ENCODE measurements around the gene LARGE1. TPM values are rescaled to one million over a fixed set of nuclear protein-coding genes. Genes with fewer than 3 reads are reported as not detected.

The LARGE1 gene
- total and polyA plus RNA-seq, 2 of the 4 experiments (the other 2 are of a cell fraction) = 6.2 to 12.4 TPM

GRCh38 chr22:33271390-33272161 lies 648.7 kb downstream of the LARGE1 start:
- Histone ChIP-seq H4K5ac (ENCODE audit: low read depth, low read length) (no peak overlapping the region), H2BK15ac (ENCODE audit: low read depth, low read length) (no peak overlapping the region), H3K4me2 (ENCODE audit: low read depth, low read length) (no peak overlapping the region), H3K9me3 (ENCODE audit: control insufficient read depth, insufficient read depth, low read length) (no peaks in the 10 kb centered on the region), H3K4me3 (ENCODE audit: insufficient read depth, low read depth, low read length) (no peak overlapping the region), H2BK20ac (ENCODE audit: low read depth, low read length) (no peak overlapping the region), H3K14ac (replicated peaks; ENCODE audit: low read depth, low read length) (no peak overlapping the region), H3K36me3 (ENCODE audit: control insufficient read depth, insufficient read depth, low read length) (peaks cover 3% of the 10 kb centered on the region; the same call in 1 of the 2 replicates), H4K8ac (ENCODE audit: low read depth in 2 of 2, low read length in 2 of 2) (no peak overlapping the region), H3K9me1 (ENCODE audit: insufficient read depth, low read length) (no peaks in the 10 kb centered on the region), H2BK5ac (ENCODE audit: low read depth, low read length, poor library complexity, severe bottlenecking) (no peak overlapping the region), H3K79me1 (ENCODE audit: low read depth in 1 of 2, low read length in 2 of 2) (no peaks in the 10 kb centered on the region), H3K18ac (ENCODE audit: low read depth, low read length) (no peak overlapping the region), H4K20me1 (ENCODE audit: insufficient read depth, low read length) (no peaks in the 10 kb centered on the region), H2AFZ (replicated peaks; ENCODE audit: low read length, poor library complexity) (no peak overlapping the region), H3K23ac (ENCODE audit: low read depth, low read length) (no peak overlapping the region), H3K4me1 (ENCODE audit: control insufficient read depth, insufficient read depth, low read length) (no peaks in the 10 kb centered on the region), H2AK5ac (ENCODE audit: low read depth, low read length) (no peak overlapping the region), H2AK9ac (replicated peaks; ENCODE audit: low read depth, low read length, poor library complexity) (no peak overlapping the region), H2BK120ac (ENCODE audit: low read depth, low read length) (no peak overlapping the region), H3K56ac (ENCODE audit: extremely low read depth, insufficient read depth, low read length) (no peak overlapping the region), H3K4ac (ENCODE audit: low read depth, low read length) (no peak overlapping the region), H3K27me3 (ENCODE audit: control insufficient read depth, insufficient read depth, low read length) (no peaks in the 10 kb centered on the region), H4K91ac (ENCODE audit: insufficient read depth, low read depth, low read length) (no peak overlapping the region), H3K27ac (ENCODE audit: insufficient read depth, low read length) (no peak overlapping the region), H3K9ac (ENCODE audit: low read depth, low read length) (no peak overlapping the region)
- no peak for ATAC-seq (ENCODE audit: low read depth)
- POLR2A ChIA-PET (ENCODE audit: unreplicated experiment) = no interaction called here
- dilution Hi-C loops (cut with HindIII; ENCODE audit: low sequenced_read_pairs, unreplicated experiment) (no loop called here), in situ Hi-C loops (cut with MboI; ENCODE audit: low sequenced_read_pairs) (no loop called here), intact Hi-C loops (cut with micrococcal nuclease) (no loop called here)
- CTCF ChIA-PET = no interaction called here
- BruUV-seq (replicated peaks) = no TSS peak
- TF ChIP-seq CEBPB (IDR thresholded peaks at IDR 0.05; ENCODE audit: low read depth, low read length) = no peak
- TF ChIP-seq MAZ (IDR thresholded peaks at IDR 0.05; ENCODE audit: borderline replicate concordance, low read depth, low read length) = no peak
- TF ChIP-seq POLR2A (IDR thresholded peaks at IDR 0.05; ENCODE audit: low read depth, low read length) = no peak
- TF ChIP-seq, protein P1, sequence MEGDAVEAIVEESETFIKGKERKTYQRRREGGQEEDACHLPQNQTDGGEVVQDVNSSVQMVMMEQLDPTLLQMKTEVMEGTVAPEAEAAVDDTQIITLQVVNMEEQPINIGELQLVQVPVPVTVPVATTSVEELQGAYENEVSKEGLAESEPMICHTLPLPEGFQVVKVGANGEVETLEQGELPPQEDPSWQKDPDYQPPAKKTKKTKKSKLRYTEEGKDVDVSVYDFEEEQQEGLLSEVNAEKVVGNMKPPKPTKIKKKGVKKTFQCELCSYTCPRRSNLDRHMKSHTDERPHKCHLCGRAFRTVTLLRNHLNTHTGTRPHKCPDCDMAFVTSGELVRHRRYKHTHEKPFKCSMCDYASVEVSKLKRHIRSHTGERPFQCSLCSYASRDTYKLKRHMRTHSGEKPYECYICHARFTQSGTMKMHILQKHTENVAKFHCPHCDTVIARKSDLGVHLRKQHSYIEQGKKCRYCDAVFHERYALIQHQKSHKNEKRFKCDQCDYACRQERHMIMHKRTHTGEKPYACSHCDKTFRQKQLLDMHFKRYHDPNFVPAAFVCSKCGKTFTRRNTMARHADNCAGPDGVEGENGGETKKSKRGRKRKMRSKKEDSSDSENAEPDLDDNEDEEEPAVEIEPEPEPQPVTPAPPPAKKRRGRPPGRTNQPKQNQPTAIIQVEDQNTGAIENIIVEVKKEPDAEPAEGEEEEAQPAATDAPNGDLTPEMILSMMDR (conservative IDR thresholded peaks at IDR 0.05; ENCODE audit: low read depth, low read length) = no peak
- TF ChIP-seq RFX5 (IDR thresholded peaks at IDR 0.05; ENCODE audit: low read depth, low read length) = no peak
- TF ChIP-seq, protein P2, sequence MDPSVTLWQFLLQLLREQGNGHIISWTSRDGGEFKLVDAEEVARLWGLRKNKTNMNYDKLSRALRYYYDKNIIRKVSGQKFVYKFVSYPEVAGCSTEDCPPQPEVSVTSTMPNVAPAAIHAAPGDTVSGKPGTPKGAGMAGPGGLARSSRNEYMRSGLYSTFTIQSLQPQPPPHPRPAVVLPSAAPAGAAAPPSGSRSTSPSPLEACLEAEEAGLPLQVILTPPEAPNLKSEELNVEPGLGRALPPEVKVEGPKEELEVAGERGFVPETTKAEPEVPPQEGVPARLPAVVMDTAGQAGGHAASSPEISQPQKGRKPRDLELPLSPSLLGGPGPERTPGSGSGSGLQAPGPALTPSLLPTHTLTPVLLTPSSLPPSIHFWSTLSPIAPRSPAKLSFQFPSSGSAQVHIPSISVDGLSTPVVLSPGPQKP (IDR thresholded peaks at IDR 0.05; ENCODE audit: borderline replicate concordance, low read depth, low read length) = no peak
- no peak for TF ChIP-seq FOS (IDR thresholded peaks at IDR 0.05; ENCODE audit: low read depth, low read length)
- TF ChIP-seq RCOR1 (IDR thresholded peaks at IDR 0.05; ENCODE audit: insufficient replicate concordance, low read length) = no peak
- no peak for TF ChIP-seq RAD21 (IDR thresholded peaks at IDR 0.05; ENCODE audit: low read length)
- no peak for TF ChIP-seq BHLHE40 (IDR thresholded peaks at IDR 0.05; ENCODE audit: low read depth, low read length)
- TF ChIP-seq CHD1 (IDR thresholded peaks at IDR 0.05; ENCODE audit: low read depth, low read length) = no peak
- TF ChIP-seq MXI1 (IDR thresholded peaks at IDR 0.05; ENCODE audit: borderline replicate concordance, low read depth, low read length) = no peak
- no peak for TF ChIP-seq SMC3 (IDR thresholded peaks at IDR 0.05; ENCODE audit: low read depth, low read length)
- TF ChIP-seq, protein P3, sequence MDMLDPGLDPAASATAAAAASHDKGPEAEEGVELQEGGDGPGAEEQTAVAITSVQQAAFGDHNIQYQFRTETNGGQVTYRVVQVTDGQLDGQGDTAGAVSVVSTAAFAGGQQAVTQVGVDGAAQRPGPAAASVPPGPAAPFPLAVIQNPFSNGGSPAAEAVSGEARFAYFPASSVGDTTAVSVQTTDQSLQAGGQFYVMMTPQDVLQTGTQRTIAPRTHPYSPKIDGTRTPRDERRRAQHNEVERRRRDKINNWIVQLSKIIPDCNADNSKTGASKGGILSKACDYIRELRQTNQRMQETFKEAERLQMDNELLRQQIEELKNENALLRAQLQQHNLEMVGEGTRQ (IDR thresholded peaks at IDR 0.05; ENCODE audit: low read depth, low read length) = no peak
- TF ChIP-seq MAFK (IDR thresholded peaks at IDR 0.05; ENCODE audit: low read depth, low read length) = no peak
- TF ChIP-seq NFE2L2 (IDR thresholded peaks at IDR 0.05; ENCODE audit: low read depth, low read length) = no peak
- peak; percentile 13 for DNase-seq
- WGBS, 2 experiments (ENCODE audit: extremely low coverage in 2 of 2, insufficient read length in 1 of 2) = no CpG with 5 or more reads among the region's 6 CpGs

Data from IMR-90 (cell line).